Panc1 (cell line): ENCODE data around the gene RASGRP3. TPM values are rescaled to one million over a fixed set of nuclear protein-coding genes. Genes with fewer than 3 reads are reported as not detected.

Source experiments
- ATAC-seq: fragments of 200-7000 bp; cut with Tn5 transposase; 2 replicates; pipeline ENCODE4 v1.9.1; 2020; ENCODE audit warnings: mild to moderate bottlenecking, moderate library complexity
- BruUV-seq: library from RNA; stranded (reverse); fragments of 400-500 nt; replicated peaks from 2 replicates; lab custom pipeline; 2021; lab: Mats Ljungman, UMichigan
- CTCF ChIA-PET: fragments of 300-600 bp; sonication (Branson Sonifier 250); formaldehyde crosslinking; loops from one replicate; lab custom pipeline; 2022; ENCODE audit warnings: antibody characterized with exemption; lab: Charles Lee
- POLR2A ChIA-PET: fragments of 300-600 bp; sonication (Branson Sonifier 250); formaldehyde crosslinking; loops from one replicate; lab custom pipeline; 2022; ENCODE audit warnings: antibody characterized with exemption; lab: Charles Lee
- DNase-seq: peaks from one replicate; pipeline ENCODE4 v3.0.0-alpha.2; 2010; ENCODE audit warnings: low read depth, low spot score
- H3K27ac ChIP-seq: 2 replicates; pipeline ENCODE4 v1.5.1; 2011; ENCODE audit warnings: mild to moderate bottlenecking, low read length, inconsistent platforms
- H3K27me3 ChIP-seq: fragments of 200-500 bp; sonication (Bioruptor generic); 2 replicates; pipeline ENCODE4 v1.6.0; 2014; ENCODE audit warnings: low read length, inconsistent platforms; ENCODE audit not compliant: control insufficient read depth, insufficient read depth
- H3K36me3 ChIP-seq: fragments of 200-500 bp; sonication (Bioruptor generic); 2 replicates; pipeline ENCODE4 v1.5.1; 2014; ENCODE audit warnings: inconsistent platforms, mild to moderate bottlenecking, low read length, moderate library complexity; ENCODE audit not compliant: control insufficient read depth, insufficient read depth
- H3K4me1 ChIP-seq: 2 replicates; pipeline ENCODE4 v1.5.1; 2011; ENCODE audit warnings: inconsistent platforms, mild to moderate bottlenecking, low read length, moderate library complexity; ENCODE audit not compliant: control insufficient read depth, insufficient read depth
- H3K4me3 ChIP-seq, 2 experiments: 2 replicates each; pipeline ENCODE4 v1.5.1; 2011 to 2012; ENCODE audit warnings: low read depth in 2 of 2, low read length in 2 of 2, mild to moderate bottlenecking in 2 of 2, inconsistent platforms in 1 of 2, moderate library complexity in 1 of 2
- H3K9me3 ChIP-seq: fragments of 200-500 bp; sonication (Bioruptor generic); 2 replicates; pipeline ENCODE4 v1.5.1; 2014; ENCODE audit warnings: low read depth, mild to moderate bottlenecking, inconsistent platforms, low read length, moderate library complexity; ENCODE audit not compliant: control insufficient read depth, insufficient read depth
- CTCF ChIP-seq: fragments of 450-650 bp; IDR thresholded peaks from 2 replicates; pipeline ENCODE4 v1.5.1; 2017; ENCODE audit warnings: mild to moderate bottlenecking
- POLR2AphosphoS5 ChIP-seq: IDR thresholded peaks from 2 replicates; pipeline ENCODE4 v1.6.1; 2012; ENCODE audit warnings: mild to moderate bottlenecking, low read depth, low read length, moderate library complexity
- SIN3A ChIP-seq: IDR thresholded peaks from 2 replicates; pipeline ENCODE4 v1.6.1; 2012; ENCODE audit warnings: low read depth, mild to moderate bottlenecking, low read length, moderate library complexity, borderline replicate concordance; ENCODE audit not compliant: insufficient read depth
- TCF7L2 ChIP-seq: IDR thresholded peaks from 2 replicates; pipeline ENCODE4 v1.6.1; 2011; ENCODE audit warnings: mild to moderate bottlenecking, low read depth, low read length, inconsistent platforms
- in situ Hi-C: cut with HindIII; loops from 2 replicates; pipeline ENCODE4 v1.10.0; 2016; ENCODE audit warnings: low sequenced_read_pairs, low pct_unique_long_range_greater_than_20kb
- intact Hi-C: fragments of 100-400 bp; cut with micrococcal nuclease; formaldehyde crosslinking; loops from one replicate; pipeline ENCODE4 v1.10.0; 2022; ENCODE audit not compliant: unreplicated experiment
- total RNA-seq: library from RNA; stranded (reverse); gene quantifications from one replicate; pipeline ENCODE4 v1.2.1, GENCODE V29; 2021; ENCODE audit not compliant: unreplicated experiment
- TF ChIP-seq, protein P1 (sequence below), 2 experiments: IDR thresholded peaks; 2 replicates each; pipeline ENCODE4 v1.6.1; 2011 to 2012; ENCODE audit warnings: low read depth in 2 of 2, control low read depth in 1 of 2, low read length in 1 of 2, mild to moderate bottlenecking in 1 of 2, moderate library complexity in 1 of 2; ENCODE audit not compliant: insufficient read depth in 1 of 2

The RASGRP3 gene
- total RNA-seq, 1 experiment from 2014 or later, result 2.6 TPM

DNA sequence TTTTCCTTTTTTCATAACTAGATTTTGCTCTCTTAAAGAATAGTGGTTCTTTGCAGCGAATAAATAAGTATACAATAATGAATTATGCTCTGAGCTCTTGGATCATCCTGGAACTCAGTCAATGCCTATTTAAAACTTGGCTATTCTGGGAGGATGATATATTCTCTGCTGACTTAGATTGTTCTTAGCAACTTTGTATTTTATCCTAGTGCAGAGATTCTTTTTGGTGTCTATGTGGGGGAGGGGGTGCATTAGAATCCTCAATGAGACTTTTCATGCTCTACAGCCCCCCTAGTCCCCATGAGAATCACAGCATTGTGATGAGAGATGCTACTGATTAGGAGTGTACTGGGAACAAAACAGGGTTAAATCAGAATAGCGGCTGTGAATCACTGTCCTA lies 131.5 kb downstream of the RASGRP3 start:
- intact Hi-C loops (no loop called here), in situ Hi-C loops (no loop called here)
- Histone ChIP-seq H3K36me3 (no peaks in the 10 kb centered on the region), H3K4me3 (no peak overlapping the region), H3K27me3 (no peaks in the 10 kb centered on the region), H3K4me1 (no peaks in the 10 kb centered on the region), H3K27ac (no peak overlapping the region), H3K9me3 (no peaks in the 10 kb centered on the region)
- no TSS peak for BruUV-seq
- CTCF ChIA-PET, result no interaction called here
- TF ChIP-seq TCF7L2, result no peak
- TF ChIP-seq POLR2AphosphoS5, result no peak
- TF ChIP-seq CTCF, result no peak
- no peak for TF ChIP-seq SIN3A
- TF ChIP-seq, protein P1, sequence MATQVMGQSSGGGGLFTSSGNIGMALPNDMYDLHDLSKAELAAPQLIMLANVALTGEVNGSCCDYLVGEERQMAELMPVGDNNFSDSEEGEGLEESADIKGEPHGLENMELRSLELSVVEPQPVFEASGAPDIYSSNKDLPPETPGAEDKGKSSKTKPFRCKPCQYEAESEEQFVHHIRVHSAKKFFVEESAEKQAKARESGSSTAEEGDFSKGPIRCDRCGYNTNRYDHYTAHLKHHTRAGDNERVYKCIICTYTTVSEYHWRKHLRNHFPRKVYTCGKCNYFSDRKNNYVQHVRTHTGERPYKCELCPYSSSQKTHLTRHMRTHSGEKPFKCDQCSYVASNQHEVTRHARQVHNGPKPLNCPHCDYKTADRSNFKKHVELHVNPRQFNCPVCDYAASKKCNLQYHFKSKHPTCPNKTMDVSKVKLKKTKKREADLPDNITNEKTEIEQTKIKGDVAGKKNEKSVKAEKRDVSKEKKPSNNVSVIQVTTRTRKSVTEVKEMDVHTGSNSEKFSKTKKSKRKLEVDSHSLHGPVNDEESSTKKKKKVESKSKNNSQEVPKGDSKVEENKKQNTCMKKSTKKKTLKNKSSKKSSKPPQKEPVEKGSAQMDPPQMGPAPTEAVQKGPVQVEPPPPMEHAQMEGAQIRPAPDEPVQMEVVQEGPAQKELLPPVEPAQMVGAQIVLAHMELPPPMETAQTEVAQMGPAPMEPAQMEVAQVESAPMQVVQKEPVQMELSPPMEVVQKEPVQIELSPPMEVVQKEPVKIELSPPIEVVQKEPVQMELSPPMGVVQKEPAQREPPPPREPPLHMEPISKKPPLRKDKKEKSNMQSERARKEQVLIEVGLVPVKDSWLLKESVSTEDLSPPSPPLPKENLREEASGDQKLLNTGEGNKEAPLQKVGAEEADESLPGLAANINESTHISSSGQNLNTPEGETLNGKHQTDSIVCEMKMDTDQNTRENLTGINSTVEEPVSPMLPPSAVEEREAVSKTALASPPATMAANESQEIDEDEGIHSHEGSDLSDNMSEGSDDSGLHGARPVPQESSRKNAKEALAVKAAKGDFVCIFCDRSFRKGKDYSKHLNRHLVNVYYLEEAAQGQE (IDR thresholded peaks at IDR 0.05; ENCODE audit: insufficient read depth in 1 of 2, low read depth in 2 of 2, low read length in 1 of 2), result no peak
- POLR2A ChIA-PET, result no interaction called here
- no peak for DNase-seq
- ATAC-seq, result no peak

GRCh38 chr2:33614190-33614589 lies 137.7 kb downstream of the RASGRP3 start:
- Histone ChIP-seq H3K9me3 (peaks cover 6% of the 10 kb centered on the region; the same call in 1 of the 2 replicates), H3K27me3 (no peaks in the 10 kb centered on the region), H3K27ac (no peak overlapping the region), H3K4me3 (no peak overlapping the region), H3K4me1 (no peaks in the 10 kb centered on the region), H3K36me3 (no peaks in the 10 kb centered on the region)
- no peak for TF ChIP-seq POLR2AphosphoS5
- no peak for TF ChIP-seq TCF7L2
- TF ChIP-seq SIN3A, result no peak
- no peak for TF ChIP-seq CTCF
- TF ChIP-seq, protein P1 (IDR thresholded peaks at IDR 0.05; ENCODE audit: insufficient read depth in 1 of 2, low read depth in 2 of 2, low read length in 1 of 2), result no peak
- no TSS peak for BruUV-seq
- intact Hi-C loops, result no loop called here
- ChIA-PET POLR2A (no interaction called here), CTCF (no interaction called here)
- DNase-seq (no peak), ATAC-seq (no peak)
- in situ Hi-C loops, result no loop called here

Other genes starting within 250 kb of the RASGRP3 start
- gene FAM98A, start 122.7 kb downstream of the RASGRP3 start, total RNA-seq, result 39.2 TPM